ENCODE measurements around the gene EFL1. TPM values are rescaled to one million over a fixed set of nuclear protein-coding genes. Genes with fewer than 3 reads are reported as not detected.
A peak's percentile ranks its signal among the peaks of the same experiment; 100 is the strongest.
"Not testable (repeated sequence)": the region's sequence is repeated elsewhere in the genome, so short reads cannot be mapped to it uniquely, and the experiment has no call there.

EFL1 gene
- total RNA-seq, 1 donor from 2014 or later = 13.3 TPM

- H3K27ac ChIP-seq = no peak overlapping the region
- no peak for DNase-seq (ENCODE audit: extremely low spot score in 2 of 2)
- H3K4me3 ChIP-seq = no peak overlapping the region
- peaks cover 0 to 22% of the 10 kb centered on the region in 2 donors for H3K36me3 ChIP-seq
- intact Hi-C loops (cut with DNase I) = no loop called here
- no peaks in the 10 kb centered on the region for H3K9me3 ChIP-seq
- no peaks in the 10 kb centered on the region for H3K4me1 ChIP-seq
- TF ChIP-seq POLR2A (IDR thresholded peaks at IDR 0.05) (no peak), POLR2AphosphoS5 (IDR thresholded peaks at IDR 0.05; ENCODE audit: insufficient read depth in 1 of 2, low read depth in 1 of 2) (no peak), CTCF (IDR thresholded peaks at IDR 0.05) (no peak)
- no peaks in the 10 kb centered on the region for H3K27me3 ChIP-seq
Measured at GRCh38 chr15:82228750-82229149, 33.8 kb downstream of the EFL1 start.

GRCh38 chr15:82221535-82221934 is 41.0 kb downstream of the EFL1 start:
- H3K27me3 ChIP-seq; H3K9me3 ChIP-seq; H3K36me3 ChIP-seq; H3K4me1 ChIP-seq; H3K4me3 ChIP-seq; DNase-seq (ENCODE audit: extremely low spot score in 2 of 2); H3K27ac ChIP-seq; intact Hi-C loops (cut with DNase I): not testable (repeated sequence)

DNA sequence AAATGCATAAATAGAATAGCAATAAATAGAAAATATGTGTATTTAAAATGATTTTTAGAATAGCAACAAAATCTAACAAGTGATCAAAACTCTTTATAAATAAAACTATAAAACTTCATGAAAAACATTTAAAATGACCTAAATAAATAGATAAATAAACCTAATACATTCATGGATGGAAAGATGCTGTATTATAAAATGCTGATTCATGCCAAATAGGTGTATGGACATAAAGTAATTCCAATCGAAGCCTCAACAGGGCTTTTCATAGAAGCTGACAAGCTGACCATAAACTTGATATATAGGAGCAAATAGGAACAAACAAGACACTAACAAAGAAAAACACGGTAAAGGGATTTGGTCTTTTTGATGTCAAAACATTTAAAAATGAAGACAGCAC is 46.4 kb downstream of the EFL1 start:
- H3K27me3 ChIP-seq; H3K36me3 ChIP-seq; H3K27ac ChIP-seq; H3K9me3 ChIP-seq; DNase-seq (ENCODE audit: extremely low spot score in 2 of 2); intact Hi-C loops (cut with DNase I); H3K4me1 ChIP-seq; H3K4me3 ChIP-seq: not testable (repeated sequence)

GRCh38 chr15:82212201-82212600 is 50.3 kb downstream of the EFL1 start:
- H3K4me1 ChIP-seq; intact Hi-C loops (cut with DNase I); H3K4me3 ChIP-seq; H3K36me3 ChIP-seq; H3K9me3 ChIP-seq; DNase-seq (ENCODE audit: extremely low spot score in 2 of 2); H3K27ac ChIP-seq; H3K27me3 ChIP-seq: not testable (repeated sequence)

GRCh38 chr15:82210066-82210597 is 52.4 kb downstream of the EFL1 start:
- H3K36me3 ChIP-seq; H3K4me3 ChIP-seq; H3K27ac ChIP-seq; DNase-seq (ENCODE audit: extremely low spot score in 2 of 2); H3K4me1 ChIP-seq; H3K27me3 ChIP-seq; H3K9me3 ChIP-seq; intact Hi-C loops (cut with DNase I): not testable (repeated sequence)

DNA sequence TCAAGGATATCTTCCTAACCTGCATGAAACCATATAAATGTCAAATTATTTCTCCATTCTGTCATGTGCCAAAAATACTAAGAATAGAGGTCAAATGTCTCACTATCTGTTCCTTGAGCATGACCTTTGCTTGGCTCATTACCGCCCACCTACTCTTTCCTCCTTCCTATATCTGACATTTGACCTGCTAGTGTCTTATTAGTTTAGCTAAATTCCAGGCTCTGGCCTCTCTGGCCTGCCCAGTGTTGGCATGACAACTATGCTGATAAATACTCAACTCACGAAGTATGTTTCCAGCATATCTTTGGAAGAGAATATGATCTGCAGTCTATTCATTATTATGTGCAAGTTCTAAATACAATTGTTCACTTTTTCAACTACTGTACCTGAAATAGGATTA is 58.0 kb downstream of the EFL1 start:
- H3K27ac ChIP-seq; H3K4me3 ChIP-seq; H3K4me1 ChIP-seq; H3K9me3 ChIP-seq; H3K27me3 ChIP-seq; H3K36me3 ChIP-seq; DNase-seq (ENCODE audit: extremely low spot score in 2 of 2): not testable (repeated sequence)
- intact Hi-C loops (cut with DNase I) = loop anchor here (10.0 kb wide), 1 partner anchor 720 kb away; no protein-coding TSS in a partner anchor

DNA sequence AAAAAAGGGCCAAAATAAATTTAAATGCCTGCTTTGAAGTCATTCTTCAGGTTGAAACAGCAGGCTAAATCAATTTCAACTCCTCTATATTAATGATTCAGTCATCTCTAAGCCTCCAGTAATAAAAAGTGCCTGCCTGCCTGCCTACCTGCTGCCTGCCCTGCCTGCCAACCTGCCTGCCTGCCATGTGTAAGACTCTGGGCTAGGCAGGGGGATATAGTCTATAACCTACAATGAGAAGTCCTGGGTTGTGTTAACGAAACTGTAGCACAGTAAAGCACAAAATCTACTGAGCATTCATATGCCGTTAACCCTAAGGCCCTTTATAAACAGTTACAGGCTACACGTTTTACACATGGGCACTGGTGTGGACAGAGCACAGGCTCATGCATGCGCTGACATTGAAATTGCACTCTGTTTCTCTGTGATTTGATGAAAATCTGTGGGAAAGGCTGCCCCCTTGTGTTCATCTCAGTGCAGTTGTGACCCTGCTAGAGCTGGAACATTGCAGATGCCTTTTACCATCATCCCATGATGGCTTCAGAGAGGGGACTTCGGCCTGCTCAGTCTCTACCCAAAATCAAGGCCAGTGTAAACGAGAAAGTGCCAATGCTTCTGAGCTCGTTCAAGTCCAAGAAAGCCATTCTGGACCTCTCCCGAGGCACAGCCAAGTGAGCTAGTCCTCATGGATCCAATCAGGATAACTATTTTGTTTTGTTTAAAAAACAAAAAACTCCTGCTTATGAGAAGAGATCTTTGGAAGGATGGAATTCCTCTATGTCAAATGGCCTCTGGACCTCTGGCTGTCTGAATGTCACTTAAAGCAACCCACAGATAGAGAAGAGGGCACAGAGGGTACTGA is 64.6 kb downstream of the EFL1 start:
- DNase-seq (ENCODE audit: extremely low spot score in 2 of 2) = no peak
- intact Hi-C loops (cut with DNase I) = no loop called here

More for the DNA sequence above, 64.6 kb downstream of the EFL1 start:
- H3K27ac ChIP-seq = no peak overlapping the region
- TF ChIP-seq CTCF (IDR thresholded peaks at IDR 0.05) (peak; percentile 45 to 67 (median 50)), POLR2A (IDR thresholded peaks at IDR 0.05) (no peak)
- H3K27me3 ChIP-seq = no peaks in the 10 kb centered on the region
- no peaks in the 10 kb centered on the region for H3K9me3 ChIP-seq
- H3K4me1 ChIP-seq = no peaks in the 10 kb centered on the region
- no peak overlapping the region for H3K4me3 ChIP-seq
- no peaks in the 10 kb centered on the region for H3K36me3 ChIP-seq
